WTC11 (cell line): ENCODE measurements around the gene SAMD4A.

Experiments
- CREB1 ChIP-seq: sonication (generic); formaldehyde crosslinking; IDR thresholded peaks from 2 replicates; pipeline ENCODE4 v1.8.0; 2023; ENCODE audit warnings: mild to moderate bottlenecking, missing genetic modification reagents
- CREM ChIP-seq: sonication (generic); formaldehyde crosslinking; IDR thresholded peaks from 2 replicates; pipeline ENCODE4 v1.8.1; 2022; ENCODE audit warnings: mild to moderate bottlenecking, missing genetic modification reagents, moderate library complexity
- RELA ChIP-seq: sonication (generic); formaldehyde crosslinking; IDR thresholded peaks from 2 replicates; pipeline ENCODE4 v1.8.1; 2022; ENCODE audit warnings: missing genetic modification reagents, mild to moderate bottlenecking, borderline replicate concordance
- ZNF121 ChIP-seq: sonication (generic); formaldehyde crosslinking; IDR thresholded peaks from 2 replicates; pipeline ENCODE4 v1.8.0; 2023; ENCODE audit warnings: missing genetic modification reagents
- ZNF138 ChIP-seq: sonication (generic); formaldehyde crosslinking; conservative IDR thresholded peaks from 2 replicates; pipeline ENCODE4 v1.8.1; 2022; ENCODE audit warnings: mild to moderate bottlenecking, moderate library complexity, missing genetic modification reagents
- TF ChIP-seq, protein P1 (sequence below): fragments of 200-600 bp; IDR thresholded peaks from 2 replicates; pipeline ENCODE4 v1.8.0; 2022; ENCODE audit warnings: antibody characterized with exemption
- TF ChIP-seq, protein P2 (sequence below): sonication (generic); formaldehyde crosslinking; IDR thresholded peaks from 2 replicates; pipeline ENCODE4 v1.8.1; 2023; ENCODE audit warnings: mild to moderate bottlenecking, moderate library complexity, missing genetic modification reagents
- TF ChIP-seq, protein P3 (sequence below): sonication (generic); formaldehyde crosslinking; IDR thresholded peaks from 2 replicates; pipeline ENCODE4 v1.8.0; 2023; ENCODE audit warnings: missing genetic modification reagents
- TF ChIP-seq, protein P4 (sequence below): sonication (generic); formaldehyde crosslinking; IDR thresholded peaks from 2 replicates; pipeline ENCODE4 v1.8.0; 2022; ENCODE audit warnings: mild to moderate bottlenecking, missing genetic modification reagents
- TF ChIP-seq, protein P5 (sequence below): sonication (generic); formaldehyde crosslinking; conservative IDR thresholded peaks from 2 replicates; pipeline ENCODE4 v1.8.1; 2022; ENCODE audit warnings: mild to moderate bottlenecking, missing genetic modification reagents
- TF ChIP-seq, protein P6 (sequence below): sonication (generic); formaldehyde crosslinking; IDR thresholded peaks from 2 replicates; pipeline ENCODE4 v1.8.0; 2022; ENCODE audit warnings: mild to moderate bottlenecking, missing genetic modification reagents

DNA sequence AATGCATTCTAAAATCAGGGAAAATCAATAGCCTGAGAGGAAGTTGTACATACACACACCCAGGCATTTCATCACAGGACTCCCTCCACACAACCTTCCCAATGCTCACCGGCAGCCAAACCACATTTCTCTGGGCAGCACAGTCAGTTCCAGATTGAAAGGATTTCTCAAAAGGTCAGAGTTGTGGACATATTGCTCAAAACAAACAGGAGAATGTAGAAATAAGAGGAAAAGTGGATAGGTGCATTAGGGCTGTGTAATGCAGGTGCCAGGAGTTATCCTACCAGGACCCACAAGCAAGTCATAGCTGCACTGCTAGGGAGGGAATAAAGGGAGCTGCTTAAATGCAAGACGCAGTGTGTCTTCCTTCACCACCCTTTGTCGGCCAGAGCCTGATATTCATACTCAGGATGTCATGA lies 272.8 kb downstream of the SAMD4A start:
- TF ChIP-seq CREM (CRISPR knock-in tag) = no peak
- TF ChIP-seq, protein P1, sequence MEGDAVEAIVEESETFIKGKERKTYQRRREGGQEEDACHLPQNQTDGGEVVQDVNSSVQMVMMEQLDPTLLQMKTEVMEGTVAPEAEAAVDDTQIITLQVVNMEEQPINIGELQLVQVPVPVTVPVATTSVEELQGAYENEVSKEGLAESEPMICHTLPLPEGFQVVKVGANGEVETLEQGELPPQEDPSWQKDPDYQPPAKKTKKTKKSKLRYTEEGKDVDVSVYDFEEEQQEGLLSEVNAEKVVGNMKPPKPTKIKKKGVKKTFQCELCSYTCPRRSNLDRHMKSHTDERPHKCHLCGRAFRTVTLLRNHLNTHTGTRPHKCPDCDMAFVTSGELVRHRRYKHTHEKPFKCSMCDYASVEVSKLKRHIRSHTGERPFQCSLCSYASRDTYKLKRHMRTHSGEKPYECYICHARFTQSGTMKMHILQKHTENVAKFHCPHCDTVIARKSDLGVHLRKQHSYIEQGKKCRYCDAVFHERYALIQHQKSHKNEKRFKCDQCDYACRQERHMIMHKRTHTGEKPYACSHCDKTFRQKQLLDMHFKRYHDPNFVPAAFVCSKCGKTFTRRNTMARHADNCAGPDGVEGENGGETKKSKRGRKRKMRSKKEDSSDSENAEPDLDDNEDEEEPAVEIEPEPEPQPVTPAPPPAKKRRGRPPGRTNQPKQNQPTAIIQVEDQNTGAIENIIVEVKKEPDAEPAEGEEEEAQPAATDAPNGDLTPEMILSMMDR = no peak
- TF ChIP-seq, protein P2, sequence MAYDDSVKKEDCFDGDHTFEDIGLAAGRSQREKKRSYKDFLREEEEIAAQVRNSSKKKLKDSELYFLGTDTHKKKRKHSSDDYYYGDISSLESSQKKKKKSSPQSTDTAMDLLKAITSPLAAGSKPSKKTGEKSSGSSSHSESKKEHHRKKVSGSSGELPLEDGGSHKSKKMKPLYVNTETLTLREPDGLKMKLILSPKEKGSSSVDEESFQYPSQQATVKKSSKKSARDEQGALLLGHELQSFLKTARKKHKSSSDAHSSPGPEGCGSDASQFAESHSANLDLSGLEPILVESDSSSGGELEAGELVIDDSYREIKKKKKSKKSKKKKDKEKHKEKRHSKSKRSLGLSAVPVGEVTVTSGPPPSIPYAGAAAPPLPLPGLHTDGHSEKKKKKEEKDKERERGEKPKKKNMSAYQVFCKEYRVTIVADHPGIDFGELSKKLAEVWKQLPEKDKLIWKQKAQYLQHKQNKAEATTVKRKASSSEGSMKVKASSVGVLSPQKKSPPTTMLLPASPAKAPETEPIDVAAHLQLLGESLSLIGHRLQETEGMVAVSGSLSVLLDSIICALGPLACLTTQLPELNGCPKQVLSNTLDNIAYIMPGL (CRISPR knock-in tag) = no peak
- no peak for TF ChIP-seq RELA (CRISPR knock-in tag)
- no peak for TF ChIP-seq ZNF121
- no peak for TF ChIP-seq ZNF138
- no peak for TF ChIP-seq CREB1
- TF ChIP-seq, protein P3, sequence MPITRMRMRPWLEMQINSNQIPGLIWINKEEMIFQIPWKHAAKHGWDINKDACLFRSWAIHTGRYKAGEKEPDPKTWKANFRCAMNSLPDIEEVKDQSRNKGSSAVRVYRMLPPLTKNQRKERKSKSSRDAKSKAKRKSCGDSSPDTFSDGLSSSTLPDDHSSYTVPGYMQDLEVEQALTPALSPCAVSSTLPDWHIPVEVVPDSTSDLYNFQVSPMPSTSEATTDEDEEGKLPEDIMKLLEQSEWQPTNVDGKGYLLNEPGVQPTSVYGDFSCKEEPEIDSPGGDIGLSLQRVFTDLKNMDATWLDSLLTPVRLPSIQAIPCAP (CRISPR knock-in tag) = no peak
- TF ChIP-seq, protein P4, sequence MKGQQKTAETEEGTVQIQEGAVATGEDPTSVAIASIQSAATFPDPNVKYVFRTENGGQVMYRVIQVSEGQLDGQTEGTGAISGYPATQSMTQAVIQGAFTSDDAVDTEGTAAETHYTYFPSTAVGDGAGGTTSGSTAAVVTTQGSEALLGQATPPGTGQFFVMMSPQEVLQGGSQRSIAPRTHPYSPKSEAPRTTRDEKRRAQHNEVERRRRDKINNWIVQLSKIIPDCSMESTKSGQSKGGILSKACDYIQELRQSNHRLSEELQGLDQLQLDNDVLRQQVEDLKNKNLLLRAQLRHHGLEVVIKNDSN = no peak
- TF ChIP-seq, protein P5, sequence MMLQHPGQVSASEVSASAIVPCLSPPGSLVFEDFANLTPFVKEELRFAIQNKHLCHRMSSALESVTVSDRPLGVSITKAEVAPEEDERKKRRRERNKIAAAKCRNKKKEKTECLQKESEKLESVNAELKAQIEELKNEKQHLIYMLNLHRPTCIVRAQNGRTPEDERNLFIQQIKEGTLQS = no peak
- TF ChIP-seq, protein P6, sequence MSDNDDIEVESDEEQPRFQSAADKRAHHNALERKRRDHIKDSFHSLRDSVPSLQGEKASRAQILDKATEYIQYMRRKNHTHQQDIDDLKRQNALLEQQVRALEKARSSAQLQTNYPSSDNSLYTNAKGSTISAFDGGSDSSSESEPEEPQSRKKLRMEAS = no peak
